Measurements from ENCODE around the gene LBX1. TPM values are rescaled to one million over a fixed set of nuclear protein-coding genes. Genes with fewer than 3 reads are reported as not detected.

The LBX1 gene
- total and polyA plus RNA-seq, 2 donors (not counting 3 experiments of a cell fraction or from before 2014, with no cell fraction given): not detected

GRCh38 chr10:101246639-101247038 lies 17.4 kb upstream of the LBX1 start:
- Histone ChIP-seq H3K4me3 (replicated peaks in 1 of 3; ENCODE audit: insufficient read depth in 1 of 3, low read depth in 1 of 3, low read length in 3 of 3) (no peak overlapping the region), H3K27ac (ENCODE audit: insufficient read depth, low read depth, low read length) (no peak overlapping the region), H3K27me3 (ENCODE audit: control insufficient read depth in 2 of 2, insufficient read depth in 2 of 2, low read length in 2 of 2) (peaks cover 27 to 36% of the 10 kb centered on the region in 2 experiments), H4K20me1 (replicated peaks; ENCODE audit: control insufficient read depth, extremely low read depth, insufficient read depth, low read length) (no peaks in the 10 kb centered on the region), H3K79me2 (ENCODE audit: control insufficient read depth, insufficient read depth, low read length) (no peaks in the 10 kb centered on the region), H3K9me1 (replicated peaks; ENCODE audit: control insufficient read depth, extremely low read depth, insufficient read depth, low read length) (no peaks in the 10 kb centered on the region), H3K36me3 (ENCODE audit: control insufficient read depth in 2 of 2, extremely low read depth in 1 of 2, insufficient read depth in 2 of 2, low read length in 2 of 2) (no peaks in the 10 kb centered on the region), H3K9ac (replicated peaks; ENCODE audit: extremely low read depth, insufficient read depth, low read length) (no peak overlapping the region), H2AFZ (ENCODE audit: low read depth, low read length) (no peak overlapping the region), H3K9me3 (replicated peaks; ENCODE audit: control insufficient read depth, insufficient read depth, low read length) (no peaks in the 10 kb centered on the region), H3K4me1 (ENCODE audit: control insufficient read depth, extremely low read depth, insufficient read depth, low read length) (no peaks in the 10 kb centered on the region), H3K4me2 (ENCODE audit: insufficient read depth, low read length) (no peak overlapping the region)
- no peak for FAIRE-seq
- DNase-seq (ENCODE audit: low read depth, low spot score): no peak
- no peak for TF ChIP-seq FOS (IDR thresholded peaks at IDR 0.05; ENCODE audit: borderline replicate concordance, insufficient read depth, low read length)
- TF ChIP-seq CTCF (IDR thresholded peaks at IDR 0.05; ENCODE audit: extremely low read depth in 1 of 2, insufficient read depth in 1 of 2, low read depth in 1 of 2, low read length in 2 of 2): no peak
- no peak for TF ChIP-seq MYC (IDR thresholded peaks at IDR 0.05; ENCODE audit: low read depth, low read length)
- no peak for TF ChIP-seq POLR2AphosphoS5 (IDR thresholded peaks at IDR 0.05; ENCODE audit: insufficient read depth, low read depth, low read length)
- TF ChIP-seq JUN (IDR thresholded peaks at IDR 0.05; ENCODE audit: borderline replicate concordance, insufficient read depth, insufficient read length, low read depth): no peak
- TF ChIP-seq EZH2 (IDR thresholded peaks at IDR 0.05; ENCODE audit: borderline replicate concordance, low read depth, low read length, severe bottlenecking): no peak
- intact Hi-C loops (cut with micrococcal nuclease): no loop called here
- no TSS peak for BruUV-seq (replicated peaks)
- ChIA-PET CTCF (no interaction called here), POLR2A (no interaction called here)
- dilution Hi-C loops (cut with MboI; ENCODE audit: extremely low pct_ligation_motif_present, low sequenced_read_pairs): no loop called here
